Myocyte (in vitro differentiated cells): ENCODE results near the gene SYT7. TPM values are rescaled to one million over a fixed set of nuclear protein-coding genes. Genes with fewer than 3 reads are reported as not detected.

ENCODE experiments used
- DNase-seq: peaks from one replicate; pipeline ENCODE4 v3.0.0-alpha.2; 2012; ENCODE audit warnings: low read depth
- total RNA-seq: library from RNA; depleted of rRNA; stranded (reverse); fragments of >200 nt; gene quantifications from 2 replicates; pipeline ENCODE4 v1.2.3, GENCODE V29; 2014

SYT7 gene
- total RNA-seq, 1 donor from 2014 or later, result 6.0 TPM

- DNase-seq, result no peak
These were observed 41.9 kb downstream of the SYT7 start for GRCh38 chr11:61539006-61539405.

GRCh38 chr11:61538636-61538961, 42.3 kb downstream of the SYT7 start:
- DNase-seq, result no peak

- DNase-seq, result no peak
These were observed 43.5 kb downstream of the SYT7 start for GRCh38 chr11:61537326-61537725.

GRCh38 chr11:61536676-61537270, 44.1 kb downstream of the SYT7 start:
- DNase-seq, result no peak

- DNase-seq, result no peak
These were observed 44.7 kb downstream of the SYT7 start for GRCh38 chr11:61535998-61536675.

- no peak for DNase-seq
These were observed 45.7 kb downstream of the SYT7 start for GRCh38 chr11:61534933-61535839.

GRCh38 chr11:61534025-61534932, 46.6 kb downstream of the SYT7 start:
- no peak for DNase-seq

- DNase-seq, result no peak
These were observed 47.5 kb downstream of the SYT7 start for GRCh38 chr11:61533401-61533800.

GRCh38 chr11:61533039-61533375, 47.9 kb downstream of the SYT7 start:
- no peak for DNase-seq

- DNase-seq, result no peak
These were observed 48.5 kb downstream of the SYT7 start for GRCh38 chr11:61532134-61533038.

- DNase-seq, result no peak
These were observed 49.8 kb downstream of the SYT7 start for GRCh38 chr11:61531044-61531443.

- DNase-seq, result no peak
These were observed 51.2 kb downstream of the SYT7 start for GRCh38 chr11:61529537-61530225.

- DNase-seq, result no peak
These were observed 52.8 kb downstream of the SYT7 start for GRCh38 chr11:61528114-61528513.

- no peak for DNase-seq
These were observed 53.7 kb downstream of the SYT7 start for GRCh38 chr11:61526956-61527731.

- no peak for DNase-seq
These were observed 54.6 kb downstream of the SYT7 start for GRCh38 chr11:61526229-61526628.

GRCh38 chr11:61524963-61525587, 55.8 kb downstream of the SYT7 start:
- no peak for DNase-seq

- DNase-seq, result no peak
These were observed 56.4 kb downstream of the SYT7 start for GRCh38 chr11:61524446-61524845.

GRCh38 chr11:61522881-61523280, 58.0 kb downstream of the SYT7 start:
- DNase-seq, result no peak
